C4-2B (cell line): ENCODE data around the gene BIN1.

Experiments
- CTCF ChIP-seq: fragments of 450-650 bp; conservative IDR thresholded peaks from 2 replicates; pipeline ENCODE4 v1.5.1; 2017; ENCODE audit warnings: mild to moderate bottlenecking
- ZFX ChIP-seq: fragments of 450-650 bp; IDR thresholded peaks from 2 replicates; pipeline ENCODE4 v1.6.1; 2017

- TF ChIP-seq CTCF (no peak), ZFX (no peak)
Observed at GRCh38 chr2:127095367-127095641, 11.7 kb downstream of the BIN1 start.
